NCI-H774 (cell line): Measurements from ENCODE around the gene LMX1A.

Experiments used
- DNase-seq: peaks from one replicate; lab custom pipeline; 2025; lab: John Stamatoyannopoulos, UW

Gene LMX1A

GRCh38 chr1:165161130-165161529 is 195.4 kb downstream of the LMX1A start:
- DNase-seq: no peak

- DNase-seq: no peak
Measured at GRCh38 chr1:165153182-165153581, 203.3 kb downstream of the LMX1A start.

- peak; percentile 19 for DNase-seq
Measured at GRCh38 chr1:165152727-165153126, 203.8 kb downstream of the LMX1A start.

- DNase-seq: peak; percentile 52
Measured at GRCh38 chr1:165152109-165152508, 204.4 kb downstream of the LMX1A start.
